Spleen (tissue), 11 donors: Measurements from ENCODE around the gene ANO5. TPM values are rescaled to one million over a fixed set of nuclear protein-coding genes. Genes with fewer than 3 reads are reported as not detected.
"Not testable (repeated sequence)": the region's sequence is repeated elsewhere in the genome, so short reads cannot be mapped to it uniquely, and the experiment has no call there.

ENCODE experiments used
- DNase-seq: peaks from one replicate; pipeline ENCODE4 v3.0.0-alpha.2; 2020
- H3K27ac ChIP-seq, 8 donors: fragments of 200-600 bp; sonication (generic) in 7 of 8; 1 replicate in 4 of 8; 2 replicates in 4 of 8; pipeline versions ENCODE4 v1.5.0 to v1.8.0; 2016 to 2021; ENCODE audit warnings: inconsistent platforms in 4 of 8, mild to moderate bottlenecking in 4 of 8, moderate library complexity in 1 of 8
- H3K27me3 ChIP-seq, 7 donors: fragments of 200-600 bp; sonication (generic) in 6 of 7; replicated peaks in 1 of 7; 1 replicate in 4 of 7; 2 replicates in 3 of 7; pipeline versions ENCODE4 v1.5.0 to v1.8.0; 2016 to 2021; ENCODE audit warnings: inconsistent platforms in 3 of 7, mild to moderate bottlenecking in 1 of 7
- H3K36me3 ChIP-seq, 6 donors: fragments of 200-600 bp; sonication (generic) in 5 of 6; 1 replicate in 4 of 6; 2 replicates in 2 of 6; pipeline versions ENCODE4 v1.5.0 to v1.8.0; 2016 to 2021; ENCODE audit warnings: inconsistent platforms in 2 of 6
- H3K4me1 ChIP-seq, 6 donors: fragments of 200-600 bp; sonication (generic) in 5 of 6; 1 replicate in 3 of 6; 2 replicates in 3 of 6; pipeline versions ENCODE4 v1.5.0 to v1.8.0; 2016 to 2021; ENCODE audit warnings: inconsistent platforms in 3 of 6
- H3K4me3 ChIP-seq, 8 donors: fragments of 200-600 bp; sonication (generic) in 7 of 8; 1 replicate in 4 of 8; 2 replicates in 4 of 8; pipeline versions ENCODE4 v1.5.0 to v1.8.0; 2016 to 2021; ENCODE audit warnings: inconsistent platforms in 4 of 8, mild to moderate bottlenecking in 4 of 8, moderate library complexity in 2 of 8
- H3K9me3 ChIP-seq, 8 donors: fragments of 200-600 bp; sonication (generic) in 7 of 8; 1 replicate in 4 of 8; 2 replicates in 4 of 8; pipeline versions ENCODE4 v1.5.0 to v1.8.0; 2016 to 2021; ENCODE audit warnings: inconsistent platforms in 4 of 8
- POLR2A ChIP-seq, 3 donors: fragments of 450-650 bp; IDR thresholded peaks; one replicate each; pipeline ENCODE4 v1.5.1; 2017; ENCODE audit warnings: antibody characterized with exemption in 3 of 3, mild to moderate bottlenecking in 1 of 3
- POLR2AphosphoS5 ChIP-seq, 3 donors: sonication (generic); formaldehyde crosslinking; IDR thresholded peaks; one replicate each; pipeline ENCODE4 v1.5.1; 2017; ENCODE audit warnings: antibody characterized with exemption in 3 of 3
- WGBS, 5 donors: extraction: QIAGEN DNeasy Blood & Tissue Kit in 3 of 5; methylation state at CpG; one replicate each; pipeline versions ENCODE4 v1.1.5 to v1.1.7; 2013 to 2018; 5-methylcytosine and 5-hydroxymethylcytosine counted together
- intact Hi-C: fragments of 100-400 bp; cut with DNase I; formaldehyde crosslinking; loops from one replicate; pipeline ENCODE4 v1.15.0; 2023; ENCODE audit warnings: low total_unique reads
- polyA plus RNA-seq, 3 donors: library from polyadenylated mRNA; stranded (reverse); fragments of 200-250 nt; gene quantifications; one replicate each; pipeline ENCODE4 v1.2.1, GENCODE V29; 2013
- total RNA-seq, 7 donors: library from RNA; depleted of rRNA in 3 of 7; stranded (reverse); fragments of >200 nt in 3 of 7; fragmentation: NEBNext Ultra II Directional in 4 of 7; extraction: Animal tissue kit (Norgen Biotek cat#: 25700) in 4 of 7; gene quantifications; one replicate each; pipeline versions ENCODE4 v1.1.0 to v1.2.1, GENCODE V29; 2016 to 2021
- TF ChIP-seq, protein P1 (sequence below), 11 experiments: fragments of 200-600 bp in 7 of 11; fragments of 450-650 bp in 4 of 11; sonication (generic) in 4 of 11; IDR thresholded peaks in 8 of 11; conservative IDR thresholded peaks in 3 of 11; 1 replicate in 7 of 11; 2 replicates in 4 of 11; pipeline versions ENCODE4 v1.4.0 to v1.8.0; 2016 to 2021; ENCODE audit warnings: antibody characterized with exemption in 11 of 11, inconsistent platforms in 4 of 11, mild to moderate bottlenecking in 1 of 11
- donor health status: healthy with polysubstance abuse.
- donor health status: DM: no; HTN: no; CAD: no; lungs with moderate emphysema.
- donor health status: DM: no; HTN: no; CAD: no.
- donor health status: Bipolar disorder and iron deficiency.
- donor health status: healthy.
- donor health status: DM: no; HTN: no; CAD: no.
- donor health status: DM: yes; HTN: yes; CAD: no.

Gene ANO5
- total and polyA plus RNA-seq, 10 donors, result 0.33 to 6.5 (median 2.8) TPM

DNA sequence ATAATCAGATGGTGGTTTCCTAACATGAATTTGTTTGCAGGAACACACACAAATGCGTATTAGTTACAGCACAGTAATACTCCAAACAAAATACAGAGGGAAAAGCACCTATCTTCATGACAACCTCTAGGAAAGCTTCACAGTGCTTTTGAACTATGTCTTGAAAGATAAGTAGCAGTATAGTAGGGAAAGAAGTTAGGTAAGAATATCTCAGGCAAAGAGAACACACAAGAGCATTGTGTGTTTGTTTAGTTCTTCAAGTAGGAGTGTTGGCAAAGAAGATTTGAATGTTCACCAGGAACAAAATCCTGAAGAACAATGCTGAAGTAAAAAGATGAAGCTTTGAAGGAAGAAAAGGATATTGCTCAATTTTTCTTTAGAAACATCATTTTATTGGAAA, 54.1 kb downstream of the ANO5 start:
- Histone ChIP-seq H3K27me3 (peaks cover 0 to 7% (median 0%) of the 10 kb centered on the region in 7 donors), H3K4me1 (no peaks in the 10 kb centered on the region), H3K9me3 (no peaks in the 10 kb centered on the region), H3K27ac (no peak overlapping the region), H3K36me3 (no peaks in the 10 kb centered on the region), H3K4me3 (no peak overlapping the region)
- 50 to 91% (median 78%) methylated on average over 1 of the region's 1 CpG for WGBS, 5 donors
- DNase-seq, result no peak
- no peak for TF ChIP-seq POLR2AphosphoS5 (IDR thresholded peaks at IDR 0.05)
- TF ChIP-seq POLR2A (IDR thresholded peaks at IDR 0.05), result no peak
- TF ChIP-seq, protein P1, sequence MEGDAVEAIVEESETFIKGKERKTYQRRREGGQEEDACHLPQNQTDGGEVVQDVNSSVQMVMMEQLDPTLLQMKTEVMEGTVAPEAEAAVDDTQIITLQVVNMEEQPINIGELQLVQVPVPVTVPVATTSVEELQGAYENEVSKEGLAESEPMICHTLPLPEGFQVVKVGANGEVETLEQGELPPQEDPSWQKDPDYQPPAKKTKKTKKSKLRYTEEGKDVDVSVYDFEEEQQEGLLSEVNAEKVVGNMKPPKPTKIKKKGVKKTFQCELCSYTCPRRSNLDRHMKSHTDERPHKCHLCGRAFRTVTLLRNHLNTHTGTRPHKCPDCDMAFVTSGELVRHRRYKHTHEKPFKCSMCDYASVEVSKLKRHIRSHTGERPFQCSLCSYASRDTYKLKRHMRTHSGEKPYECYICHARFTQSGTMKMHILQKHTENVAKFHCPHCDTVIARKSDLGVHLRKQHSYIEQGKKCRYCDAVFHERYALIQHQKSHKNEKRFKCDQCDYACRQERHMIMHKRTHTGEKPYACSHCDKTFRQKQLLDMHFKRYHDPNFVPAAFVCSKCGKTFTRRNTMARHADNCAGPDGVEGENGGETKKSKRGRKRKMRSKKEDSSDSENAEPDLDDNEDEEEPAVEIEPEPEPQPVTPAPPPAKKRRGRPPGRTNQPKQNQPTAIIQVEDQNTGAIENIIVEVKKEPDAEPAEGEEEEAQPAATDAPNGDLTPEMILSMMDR (IDR thresholded peaks at IDR 0.05 in 8 of 11, conservative IDR thresholded peaks at IDR 0.05 in 3 of 11), result no peak
- intact Hi-C loops, result loop anchor here (10.0 kb wide), 1 partner anchor 538 kb away; no protein-coding TSS in a partner anchor

GRCh38 chr11:22249871-22250270, 57.0 kb downstream of the ANO5 start:
- Histone ChIP-seq H3K9me3 (no peaks in the 10 kb centered on the region), H3K27me3 (peaks cover 0 to 7% (median 0%) of the 10 kb centered on the region in 7 donors), H3K36me3 (no peaks in the 10 kb centered on the region), H3K4me3 (no peak overlapping the region), H3K4me1 (no peaks in the 10 kb centered on the region), H3K27ac (no peak overlapping the region)
- no peak for DNase-seq
- TF ChIP-seq POLR2A (IDR thresholded peaks at IDR 0.05), result no peak
- no peak for TF ChIP-seq POLR2AphosphoS5 (IDR thresholded peaks at IDR 0.05)
- TF ChIP-seq, protein P1 (IDR thresholded peaks at IDR 0.05 in 8 of 11, conservative IDR thresholded peaks at IDR 0.05 in 3 of 11), result no peak
- intact Hi-C loops, result loop anchor here (10.0 kb wide), 1 partner anchor 535 kb away; no protein-coding TSS in a partner anchor
- WGBS, 5 donors, result 66 to 89% (median 77%) methylated on average over 1 of the region's 1 CpG

DNA sequence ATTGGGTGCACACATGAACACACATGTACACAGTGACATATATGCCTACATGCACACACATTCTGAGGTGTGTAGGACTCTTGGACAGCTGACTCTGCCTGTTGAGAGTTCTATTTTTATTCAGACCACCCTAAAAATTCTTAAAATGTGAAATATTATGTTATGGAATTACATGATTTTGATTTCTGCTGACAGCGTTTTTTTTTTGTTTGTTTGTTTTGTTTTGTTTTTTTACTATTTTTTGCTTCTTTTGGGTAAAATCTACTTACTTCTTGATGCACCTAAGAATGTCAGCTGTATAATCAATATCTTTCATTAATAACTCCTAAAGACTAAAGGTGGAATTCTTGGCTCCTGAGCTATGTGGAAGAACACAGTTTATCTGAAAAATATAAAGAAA, 64.0 kb downstream of the ANO5 start:
- intact Hi-C loops, result no loop called here
- H3K4me3 ChIP-seq, result no peak overlapping the region
- no peak for DNase-seq
- H3K27me3 ChIP-seq, result no peaks in the 10 kb centered on the region
- TF ChIP-seq POLR2AphosphoS5 (IDR thresholded peaks at IDR 0.05) (no peak), POLR2A (IDR thresholded peaks at IDR 0.05) (no peak)
- TF ChIP-seq, protein P1 (IDR thresholded peaks at IDR 0.05 in 8 of 11, conservative IDR thresholded peaks at IDR 0.05 in 3 of 11), result no peak
- 91 to 93% (median 92%) methylated on average over 1 of the region's 1 CpG for WGBS, 5 donors
- H3K27ac ChIP-seq, result no peak overlapping the region
- no peaks in the 10 kb centered on the region for H3K4me1 ChIP-seq
- no peaks in the 10 kb centered on the region for H3K36me3 ChIP-seq
- H3K9me3 ChIP-seq, result no peaks in the 10 kb centered on the region

- Histone ChIP-seq H3K27ac (no peak overlapping the region), H3K27me3 (no peaks in the 10 kb centered on the region), H3K36me3 (no peaks in the 10 kb centered on the region), H3K4me3 (no peak overlapping the region), H3K4me1 (no peaks in the 10 kb centered on the region), H3K9me3 (no peaks in the 10 kb centered on the region)
- TF ChIP-seq POLR2A (IDR thresholded peaks at IDR 0.05) (no peak), POLR2AphosphoS5 (IDR thresholded peaks at IDR 0.05) (no peak)
- TF ChIP-seq, protein P1 (IDR thresholded peaks at IDR 0.05 in 8 of 11, conservative IDR thresholded peaks at IDR 0.05 in 3 of 11), result no peak
- 66 to 88% (median 82%) methylated on average over 2 of the region's 2 CpGs for WGBS, 5 donors
- intact Hi-C loops, result no loop called here
- no peak for DNase-seq
Observed at GRCh38 chr11:22263613-22264012, 70.7 kb downstream of the ANO5 start.

DNA sequence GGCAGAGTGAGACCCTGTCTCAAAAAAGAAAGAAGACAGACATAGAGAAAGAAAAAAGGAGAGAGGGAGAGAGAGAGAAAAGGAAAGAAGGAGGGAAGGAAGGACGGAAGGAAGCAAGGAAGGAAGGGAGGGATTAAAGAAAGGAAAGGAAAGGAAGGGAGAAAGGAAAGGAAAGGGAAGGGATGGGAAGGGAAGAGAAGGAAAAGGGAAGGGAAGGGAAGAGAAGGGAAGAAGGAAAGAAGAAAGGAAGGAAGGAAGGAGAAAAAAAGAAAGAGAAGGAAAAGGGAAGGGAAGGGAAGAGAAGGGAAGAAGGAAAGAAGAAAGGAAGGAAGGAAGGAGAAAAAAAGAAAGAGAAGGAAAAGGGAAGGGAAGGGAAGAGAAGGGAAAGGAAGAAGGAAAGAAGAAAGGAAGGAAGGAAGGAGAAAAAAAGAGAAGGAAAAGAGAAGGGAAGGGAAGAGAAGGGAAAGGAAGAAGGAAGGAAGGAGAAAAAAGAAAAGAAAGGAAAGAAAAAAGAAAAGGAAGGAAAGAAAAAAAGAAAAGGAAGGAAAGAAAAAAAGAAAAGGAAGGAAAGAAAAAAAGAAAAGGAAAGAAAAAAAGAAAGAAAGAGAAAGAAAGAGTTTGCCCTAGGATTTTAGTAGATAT, 76.2 kb downstream of the ANO5 start:
- intact Hi-C loops, result not testable (repeated sequence)

More for the DNA sequence above, 76.2 kb downstream of the ANO5 start:
- WGBS, 5 donors, result 78 to 95% (median 88%) methylated on average over 1 of the region's 1 CpG
- not testable (repeated sequence) for DNase-seq, H3K9me3 ChIP-seq, H3K4me1 ChIP-seq, H3K36me3 ChIP-seq, H3K27me3 ChIP-seq, H3K27ac ChIP-seq, H3K4me3 ChIP-seq
